ENCODE measurements around the gene ATP1A3.
A peak's percentile ranks its signal among the peaks of the same experiment; 100 is the strongest.
"Not testable (repeated sequence)": the region's sequence is repeated elsewhere in the genome, so short reads cannot be mapped to it uniquely, and the experiment has no call there.

ATP1A3 gene

DNA sequence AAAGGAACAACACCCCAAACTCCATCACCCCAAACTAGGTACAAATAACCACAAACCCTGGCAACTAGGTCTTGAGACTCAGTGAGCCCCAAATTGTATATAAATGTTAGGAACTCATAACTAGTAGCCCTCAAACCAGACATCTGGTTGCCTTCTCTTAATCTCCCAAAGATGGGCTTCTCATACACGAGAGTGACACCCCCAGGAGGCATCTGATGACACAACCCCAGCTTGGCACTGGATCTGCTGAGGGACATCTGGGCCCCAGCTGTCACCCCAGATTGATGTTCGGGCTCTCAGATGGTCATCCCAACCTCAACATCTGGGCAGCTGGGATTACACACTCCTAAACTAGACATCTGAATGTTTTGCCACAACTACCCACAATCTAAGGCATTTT, 49.7 kb downstream of the ATP1A3 start:
- no peak for DNase-seq

DNA sequence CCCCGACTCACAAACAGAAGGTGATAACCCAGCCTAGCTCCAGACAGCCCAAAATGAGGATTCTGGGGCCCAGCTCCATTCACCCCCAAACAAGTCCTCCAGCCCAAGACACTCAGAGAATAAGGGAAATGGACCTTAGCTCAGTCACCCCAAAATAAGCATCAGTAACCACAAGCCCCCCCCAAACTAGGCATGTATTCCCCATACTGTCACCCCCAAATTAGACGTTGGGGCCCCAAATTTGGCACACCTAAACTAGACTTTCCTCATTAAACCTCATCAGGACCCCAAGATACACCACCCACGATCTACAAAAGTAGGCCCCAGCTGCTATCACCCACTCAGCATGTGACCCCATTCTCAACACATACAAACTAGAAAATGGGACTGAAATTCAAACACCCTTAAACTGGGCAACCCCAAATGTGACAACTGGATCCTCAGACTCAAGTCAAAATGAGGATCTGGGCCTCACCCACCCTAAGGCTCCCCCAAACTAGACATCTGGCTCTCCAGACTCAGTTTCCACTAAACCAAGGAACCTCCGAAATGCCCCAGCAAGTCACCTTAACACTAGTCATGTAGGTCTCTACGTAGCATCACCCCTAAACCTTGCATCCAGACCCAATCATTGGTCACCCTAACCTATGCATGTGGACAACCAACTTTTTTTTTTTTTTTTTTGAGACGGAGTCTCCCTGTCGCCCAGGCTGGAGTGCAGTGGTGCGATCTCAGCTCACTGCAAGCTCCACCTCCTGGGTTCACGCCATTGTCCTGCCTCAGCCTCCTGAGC, 52.4 kb downstream of the ATP1A3 start:
- no peak for DNase-seq

DNA sequence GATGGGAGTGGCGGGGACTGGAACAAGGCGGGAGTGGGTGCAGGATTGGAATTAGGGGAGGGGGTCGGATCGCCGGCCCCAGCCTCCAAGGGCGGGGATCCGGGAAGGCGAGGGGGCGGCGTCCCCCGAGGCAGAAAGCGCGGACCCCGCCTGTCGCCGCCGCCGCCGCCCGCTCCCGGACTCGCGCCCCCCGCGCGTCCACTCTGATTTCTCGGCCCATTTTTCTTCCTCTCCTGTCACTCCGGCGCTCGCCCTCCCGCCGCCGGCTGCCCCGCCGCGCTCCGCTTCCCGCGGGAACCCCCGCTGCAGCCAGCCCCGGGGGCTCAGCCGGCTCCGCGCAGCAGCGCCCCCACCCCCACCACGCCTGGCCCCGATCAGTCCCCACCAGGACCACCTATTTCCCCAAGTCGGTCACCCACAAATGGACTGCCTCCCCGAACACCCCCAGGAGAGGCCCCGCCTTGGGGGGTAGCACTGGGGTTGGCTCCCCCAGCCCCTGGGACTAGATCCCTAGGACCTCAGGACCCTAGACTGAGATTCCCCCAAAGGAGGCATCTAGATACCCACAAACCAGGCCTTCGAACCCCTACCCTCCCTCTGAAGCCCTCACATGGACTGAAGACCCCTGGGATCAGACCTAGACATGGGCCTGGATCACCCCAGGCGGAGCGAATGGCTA, 53.2 kb downstream of the ATP1A3 start:
- no peak for DNase-seq

DNA sequence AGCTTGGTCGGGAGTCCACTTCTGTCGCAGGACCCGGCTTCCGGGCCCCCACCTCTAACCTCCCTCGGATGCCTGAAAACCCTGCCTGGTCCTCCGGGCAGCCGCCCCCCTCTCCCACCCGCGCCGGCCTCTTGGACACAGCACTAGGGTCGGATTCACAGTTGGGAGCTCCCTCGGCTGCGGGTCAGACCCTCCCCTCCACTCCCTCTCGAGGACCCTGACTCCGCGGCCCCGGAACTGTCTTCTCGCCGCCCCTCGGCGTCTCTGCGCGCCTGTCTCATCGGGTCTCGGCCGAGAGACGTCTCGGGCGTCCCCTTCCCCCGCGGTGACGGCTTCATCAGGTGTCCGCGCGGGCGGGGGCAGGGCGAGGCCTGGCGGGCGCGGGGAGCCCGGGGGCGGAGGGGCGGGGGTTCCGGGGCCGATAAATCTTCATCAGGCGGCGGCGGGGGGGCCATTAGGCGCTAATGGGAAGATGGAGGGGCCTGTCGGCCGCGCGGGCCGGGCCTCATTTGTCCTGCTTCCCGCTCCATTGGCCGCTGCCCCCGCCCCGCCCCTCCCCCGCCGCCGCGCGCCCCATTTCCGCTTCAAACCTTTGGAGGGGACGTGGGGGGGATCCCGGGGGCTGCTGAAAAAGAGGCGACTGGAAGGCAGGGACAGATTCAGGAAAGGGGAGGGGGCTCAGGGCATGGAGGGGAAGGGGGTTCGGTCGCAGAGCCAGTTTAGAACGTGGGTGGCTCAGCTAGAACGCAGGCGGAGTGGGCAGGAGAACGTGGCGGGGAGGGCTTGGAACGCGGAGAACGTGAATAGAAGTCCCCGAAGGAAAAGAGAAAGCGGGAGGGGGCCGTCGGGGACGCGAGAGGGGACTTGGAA, 53.9 kb downstream of the ATP1A3 start:
- peak in 1 of 2 experiments; percentile 61 for DNase-seq

DNA sequence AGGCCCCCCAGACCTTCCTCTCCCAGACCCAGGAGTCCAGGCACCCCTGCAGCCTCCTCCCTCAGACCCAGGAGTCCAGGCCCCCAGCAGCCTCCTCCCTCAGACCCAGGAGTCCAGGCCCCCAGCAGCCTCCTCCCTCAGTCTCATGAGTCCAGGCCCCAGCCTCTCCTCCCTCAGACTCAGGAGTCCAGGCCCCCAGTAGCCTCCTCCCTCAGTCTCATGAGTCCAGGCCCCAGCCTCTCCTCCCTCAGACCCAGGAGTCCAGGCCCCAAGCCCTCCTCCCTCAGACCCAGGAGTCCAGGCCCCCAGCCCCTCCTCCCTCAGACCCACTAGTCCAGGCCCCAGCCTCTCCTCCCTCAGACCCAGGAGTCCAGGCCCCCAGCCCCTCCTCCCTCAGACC, 54.8 kb downstream of the ATP1A3 start:
- DNase-seq: not testable (repeated sequence)

DNA sequence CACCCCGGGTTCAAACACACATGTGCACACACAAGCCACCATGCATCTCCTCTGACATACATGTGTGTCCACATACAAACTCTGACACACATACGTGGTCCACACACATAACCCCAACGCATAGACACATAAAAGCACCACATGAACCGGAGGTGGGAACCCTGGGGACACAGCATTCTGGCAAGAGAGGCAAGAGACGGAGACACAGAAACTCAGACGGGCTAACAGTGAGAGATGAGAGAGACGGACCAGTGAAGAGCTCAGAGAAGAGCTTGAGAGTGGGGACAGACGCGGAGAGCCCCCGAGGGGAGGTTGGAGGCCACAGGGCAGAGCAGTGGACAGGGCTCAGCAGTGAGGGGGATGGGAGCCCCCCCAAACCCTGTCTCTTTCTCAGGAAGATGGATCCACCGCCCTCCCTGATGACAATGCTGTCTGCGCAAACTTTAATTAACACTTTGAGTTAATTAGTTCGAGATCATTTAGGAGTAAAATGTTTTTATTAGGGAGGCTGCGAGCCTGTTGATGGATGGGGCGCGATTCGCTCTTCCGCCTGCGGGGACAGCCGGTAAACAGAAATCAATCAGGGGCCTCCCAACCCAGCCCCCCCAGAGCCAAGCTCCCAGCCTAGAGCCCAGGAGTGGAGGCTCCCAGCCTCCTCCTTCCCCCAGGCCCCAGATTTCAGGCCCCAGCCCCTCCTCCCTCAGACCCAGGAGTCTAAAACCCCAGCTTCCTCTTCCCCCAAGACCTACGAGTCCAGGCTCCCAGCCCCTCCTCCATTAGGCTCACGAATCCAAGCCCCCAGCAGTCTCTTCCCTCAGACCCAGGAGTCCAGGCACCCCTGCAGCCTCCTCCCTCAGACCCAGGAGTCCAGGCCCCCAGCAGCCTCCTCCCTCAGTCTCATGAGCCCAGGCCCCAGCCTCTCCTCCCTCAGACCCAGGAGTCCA, 56.2 kb downstream of the ATP1A3 start:
- peak in 1 of 2 experiments; percentile 57 for DNase-seq

DNA sequence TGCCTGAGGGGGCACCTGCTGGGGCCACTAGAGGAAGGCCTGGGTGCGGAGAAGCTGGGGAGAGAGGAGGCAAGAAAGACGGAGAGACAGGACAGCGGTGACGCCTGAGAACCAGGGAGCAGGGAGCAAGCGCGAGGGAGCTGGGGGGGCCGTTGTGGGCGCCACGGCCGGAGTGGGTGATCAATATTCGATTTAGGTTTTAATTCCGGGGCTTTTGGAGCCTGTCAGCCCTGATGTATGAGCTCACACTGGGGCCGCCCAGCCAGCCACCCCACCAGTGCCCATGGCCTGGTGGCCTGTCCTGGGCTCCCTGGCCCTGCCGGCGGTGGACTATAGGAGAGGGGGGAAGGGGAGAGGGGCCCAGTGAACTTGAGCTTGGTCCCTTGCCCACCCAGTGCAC, 57.1 kb downstream of the ATP1A3 start:
- DNase-seq: no peak

DNA sequence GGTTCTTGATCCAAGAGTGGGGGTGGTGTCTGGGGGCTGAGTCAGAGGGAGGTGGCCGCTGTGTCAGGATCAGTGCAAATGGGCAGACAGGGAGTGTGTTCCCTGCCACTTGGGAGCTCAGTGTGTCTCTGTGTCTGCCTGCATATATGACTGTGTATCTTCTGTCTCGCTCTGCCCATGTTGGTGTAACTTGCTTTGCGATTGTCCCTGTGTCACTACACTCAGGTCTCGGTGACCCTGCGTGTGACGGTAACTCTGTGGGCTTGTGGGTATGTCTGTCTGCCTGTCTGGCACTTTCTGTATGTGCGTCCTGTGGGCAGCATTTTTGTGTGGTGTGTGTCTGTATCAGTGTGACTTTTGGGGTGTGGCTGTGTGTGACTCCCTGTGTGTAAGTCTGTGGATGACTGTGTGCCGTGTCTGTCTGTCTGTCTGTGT, 57.6 kb downstream of the ATP1A3 start:
- no peak for DNase-seq

DNA sequence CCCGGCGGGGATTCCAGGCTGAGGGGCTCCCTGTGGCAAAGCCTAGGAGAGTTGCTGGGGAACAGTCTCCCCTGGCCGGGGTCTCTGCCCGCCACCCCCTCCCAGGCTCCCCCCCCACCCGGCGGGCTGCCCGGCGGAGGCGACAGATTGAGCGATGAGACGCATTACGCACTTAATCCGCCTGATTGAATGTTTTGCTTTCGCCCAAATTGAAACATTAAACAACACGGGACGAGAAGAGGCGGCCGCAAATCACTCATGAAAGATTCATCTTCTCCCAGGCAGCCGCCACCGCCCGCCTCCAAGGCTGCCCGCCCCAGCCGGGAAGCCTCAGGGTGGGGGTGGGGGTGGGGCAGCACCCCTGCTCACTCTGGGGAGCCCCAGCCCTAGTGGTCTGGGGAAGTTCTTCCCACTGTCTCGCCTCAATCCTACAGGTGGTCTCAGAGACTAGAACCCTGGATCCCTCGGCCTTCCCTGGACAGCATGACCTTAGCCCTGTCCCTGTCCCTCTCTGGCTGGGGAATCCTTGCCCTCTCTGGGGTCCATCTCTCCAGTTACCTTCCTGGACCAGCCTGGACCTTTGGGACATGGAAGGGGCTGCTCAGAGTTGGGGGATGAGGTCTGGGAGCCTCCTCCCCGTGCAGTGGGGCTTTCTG, 58.1 kb downstream of the ATP1A3 start:
- no peak for DNase-seq

DNA sequence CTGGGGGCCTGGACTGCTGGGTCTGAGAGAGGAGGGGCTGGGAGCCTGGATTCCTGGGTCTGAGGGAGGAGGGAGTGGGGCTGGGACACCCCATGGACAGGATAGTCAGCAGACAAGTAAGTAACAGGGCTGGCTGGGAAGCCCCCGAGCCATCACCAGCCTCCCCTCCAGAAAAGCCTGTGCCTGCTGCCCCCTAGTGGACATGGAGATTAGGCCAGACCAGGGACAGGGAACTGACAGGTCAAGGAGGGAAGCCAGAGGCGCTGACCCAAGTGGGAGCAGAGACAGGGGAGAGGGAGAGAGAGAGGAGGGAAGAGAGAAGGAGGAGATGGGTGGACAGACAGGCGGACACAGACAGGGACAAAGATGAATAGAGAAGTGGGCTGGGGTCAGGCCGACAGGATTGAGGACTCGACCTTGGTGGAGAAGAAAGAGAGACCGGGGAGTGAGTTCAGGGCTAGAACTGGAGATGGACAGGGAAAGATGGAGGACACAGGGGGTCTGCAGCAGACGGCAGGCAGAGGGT, 59.1 kb downstream of the ATP1A3 start:
- DNase-seq: peak; percentile 72 to 88

DNA sequence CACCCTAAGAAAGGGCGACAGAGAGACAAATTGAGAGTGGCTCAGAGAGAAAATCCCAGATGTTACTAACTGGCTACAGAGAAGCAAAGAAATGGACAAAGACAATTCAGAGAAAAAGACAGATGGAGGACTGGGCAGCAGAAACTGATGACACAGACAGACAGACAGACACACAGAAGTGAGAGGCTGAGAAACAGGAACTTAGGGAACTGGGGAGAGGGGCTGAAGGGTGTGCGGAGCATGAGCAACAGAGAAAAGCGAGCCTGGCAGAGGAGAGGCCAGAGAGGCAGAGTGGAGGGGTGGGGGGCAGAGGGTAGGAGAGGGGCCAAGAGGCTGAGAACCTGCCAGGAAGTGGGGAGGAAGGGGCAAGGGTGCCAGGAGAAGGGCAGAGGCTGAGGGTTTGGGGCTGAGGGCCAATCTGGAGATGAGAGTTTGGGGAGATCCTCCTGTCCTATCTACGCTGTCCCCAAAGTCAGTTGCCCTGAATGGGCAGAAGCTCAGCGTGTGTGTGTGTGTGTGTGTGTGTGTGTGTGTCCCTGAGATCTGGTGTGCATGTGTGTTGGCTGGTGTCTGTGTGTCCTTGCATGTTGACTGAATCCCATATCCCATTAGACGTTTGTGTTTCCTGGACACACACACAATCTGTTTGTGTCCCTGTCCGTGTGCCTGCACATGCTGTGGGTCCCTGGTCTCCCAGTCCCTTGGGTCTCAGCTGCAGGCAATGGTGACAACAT, 60.2 kb downstream of the ATP1A3 start:
- no peak for DNase-seq

DNA sequence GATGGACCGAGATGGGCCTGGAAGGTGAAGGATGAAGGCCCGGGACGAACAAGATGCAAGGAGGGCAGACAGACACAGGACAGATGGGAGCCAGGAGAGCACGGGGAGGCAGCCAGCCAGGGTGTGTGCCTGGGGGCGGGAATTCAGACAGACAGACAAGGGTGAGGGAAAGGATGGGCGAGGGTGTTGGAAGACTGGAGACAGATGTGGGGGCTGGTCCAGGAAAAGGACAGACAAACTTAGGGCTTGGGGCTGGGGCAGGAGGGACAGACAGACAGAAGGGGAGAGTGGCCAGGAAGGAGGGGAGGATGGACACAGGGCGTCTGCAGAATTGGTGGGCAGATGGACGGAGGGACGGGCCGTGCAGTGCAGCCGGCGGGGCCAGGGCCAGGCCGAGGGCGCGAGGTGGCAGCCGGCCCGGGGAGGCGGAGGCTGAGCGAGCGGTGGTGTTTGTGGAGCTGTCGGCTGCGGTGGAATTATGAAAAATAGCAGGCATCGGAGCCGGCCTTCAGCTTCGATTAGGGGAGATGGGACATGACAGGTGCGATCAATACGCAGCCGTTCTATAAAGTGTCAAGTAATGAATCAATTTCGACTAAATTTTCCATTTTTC, 61.2 kb downstream of the ATP1A3 start:
- peak in 1 of 2 experiments; percentile 66 for DNase-seq

DNA sequence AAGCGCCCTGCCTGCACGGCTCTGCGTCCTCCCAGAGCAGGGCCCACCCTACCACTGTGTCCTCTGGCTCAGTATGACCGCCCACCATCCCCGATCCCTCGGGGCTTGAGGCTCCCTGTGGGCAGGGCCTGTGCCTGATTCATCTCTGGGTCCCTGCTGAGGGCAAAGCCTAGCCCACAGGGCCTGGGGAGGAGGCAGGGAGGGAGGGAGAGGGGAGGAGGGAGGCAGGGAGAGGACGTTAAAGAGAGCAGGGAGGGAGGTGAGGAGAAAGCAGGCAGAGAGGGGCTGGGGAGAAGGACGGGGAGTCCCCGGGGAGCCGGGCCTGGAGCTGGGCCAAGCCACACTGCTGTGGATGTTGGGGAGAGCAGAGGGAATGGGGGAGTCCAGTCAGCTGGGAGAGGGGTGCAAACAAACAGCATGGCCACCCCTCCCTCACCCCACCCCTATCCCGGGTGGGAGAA, 61.7 kb downstream of the ATP1A3 start:
- no peak for DNase-seq

DNA sequence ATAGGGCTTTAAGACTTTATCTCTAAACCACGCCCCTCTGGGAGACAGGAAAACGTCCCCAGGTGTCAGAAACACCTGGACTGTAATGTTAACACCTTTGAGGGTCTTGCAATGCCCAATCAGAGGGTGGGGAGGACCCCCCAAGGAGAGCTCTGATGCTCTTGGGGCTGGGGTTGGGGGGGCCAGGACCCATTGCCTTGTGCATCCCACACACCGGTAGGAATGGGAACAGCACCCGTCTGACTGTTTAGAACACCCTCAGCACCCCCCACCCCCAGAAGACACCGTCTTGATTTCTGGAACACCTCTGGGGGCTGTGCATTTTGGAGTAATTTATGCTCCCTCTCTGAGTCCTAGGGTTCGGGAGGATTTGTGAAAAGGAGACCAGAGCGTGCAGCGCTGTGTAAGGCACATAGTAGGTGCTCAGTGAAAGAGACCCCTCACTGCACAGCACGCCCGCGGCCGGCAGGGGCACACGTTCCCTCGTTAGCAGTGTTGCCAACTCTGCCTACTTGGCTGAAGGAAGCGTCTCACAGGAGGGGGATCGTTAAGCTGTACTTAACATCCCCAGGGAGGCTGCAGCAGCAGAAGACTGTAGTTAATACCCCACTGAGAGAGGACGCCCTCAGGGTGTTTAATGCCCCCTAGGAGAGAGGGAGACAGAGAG, 63.0 kb downstream of the ATP1A3 start:
- DNase-seq: peak in 1 of 2 experiments; percentile 48

DNA sequence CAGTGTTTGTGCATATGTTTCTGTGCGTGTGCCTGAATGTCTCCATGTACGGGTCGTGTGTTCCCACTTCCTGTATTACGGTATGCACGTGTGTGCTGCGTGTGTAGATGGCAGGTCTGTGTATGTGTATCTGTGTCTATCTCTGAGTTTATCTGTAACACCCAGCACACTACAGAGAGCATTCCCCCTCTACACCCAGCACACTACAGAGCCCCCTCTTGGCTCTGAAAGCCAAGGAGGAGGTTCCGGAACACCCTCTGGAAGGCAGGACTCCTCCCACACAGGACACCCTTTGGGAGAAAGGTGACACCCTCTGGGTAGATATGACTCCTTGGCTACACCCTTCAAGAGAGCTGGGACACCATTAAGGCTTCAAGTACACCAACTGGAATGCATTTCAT, 63.7 kb downstream of the ATP1A3 start:
- no peak for DNase-seq

DNA sequence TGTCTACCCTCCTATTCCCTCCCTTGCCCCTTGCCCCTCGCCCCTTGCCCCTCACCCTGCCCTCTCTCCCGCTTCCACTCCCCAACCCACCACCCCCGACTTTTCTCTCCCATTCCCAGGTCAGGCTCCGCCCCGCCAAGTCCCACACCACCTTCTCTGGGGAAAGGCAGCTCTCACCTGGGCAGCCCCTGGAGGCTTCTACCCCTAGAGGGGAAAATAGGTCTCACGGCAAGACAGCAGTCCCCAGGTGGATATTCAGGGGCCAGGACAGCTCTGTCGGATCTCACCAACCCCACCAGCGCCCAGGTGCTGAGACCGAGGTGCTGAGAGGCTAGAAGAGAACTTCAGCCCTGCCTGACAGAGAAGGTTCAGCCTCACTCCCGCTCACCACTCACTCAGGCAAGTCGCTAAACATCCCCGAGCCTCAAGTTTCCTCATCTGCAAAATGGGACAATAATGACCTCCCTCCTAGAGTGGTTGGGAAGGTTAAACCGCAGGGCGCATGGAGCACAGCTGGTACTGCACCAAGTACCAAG, 64.4 kb downstream of the ATP1A3 start:
- no peak for DNase-seq

DNA sequence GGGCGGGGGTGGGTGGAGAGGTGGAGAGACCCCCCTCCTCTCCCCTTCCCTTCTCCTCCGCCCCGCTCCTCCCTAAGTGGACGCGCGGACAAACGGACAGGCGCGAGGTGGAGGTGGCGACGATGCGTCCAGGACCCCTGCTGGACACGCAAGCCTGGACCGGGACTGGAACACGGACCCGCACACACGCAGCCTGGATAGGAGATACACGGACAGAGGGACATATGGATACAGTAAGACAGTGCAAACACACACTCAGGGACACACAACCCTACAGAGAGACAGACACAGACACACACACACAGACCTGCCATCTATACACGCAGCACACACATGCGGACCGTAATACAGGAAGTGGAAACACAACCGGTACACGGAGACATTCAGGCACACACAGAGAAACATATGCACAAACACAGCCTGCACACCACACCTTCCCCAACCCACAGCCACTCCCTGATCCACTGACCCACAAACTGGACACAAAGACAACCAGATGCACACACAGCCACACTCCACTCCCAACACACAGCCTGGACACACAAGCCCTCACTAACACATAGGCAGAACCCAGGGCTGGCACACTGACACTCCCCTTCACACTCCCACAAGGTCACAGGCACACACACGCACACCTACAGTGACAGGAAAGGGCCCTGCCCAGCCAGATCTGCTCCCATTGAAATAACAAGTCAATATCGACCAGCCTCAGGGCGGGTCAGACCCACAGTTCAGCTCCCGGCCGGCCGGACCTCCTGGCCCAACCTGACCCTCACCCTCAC, 65.1 kb downstream of the ATP1A3 start:
- peak in 1 of 2 experiments; percentile 55 for DNase-seq

DNA sequence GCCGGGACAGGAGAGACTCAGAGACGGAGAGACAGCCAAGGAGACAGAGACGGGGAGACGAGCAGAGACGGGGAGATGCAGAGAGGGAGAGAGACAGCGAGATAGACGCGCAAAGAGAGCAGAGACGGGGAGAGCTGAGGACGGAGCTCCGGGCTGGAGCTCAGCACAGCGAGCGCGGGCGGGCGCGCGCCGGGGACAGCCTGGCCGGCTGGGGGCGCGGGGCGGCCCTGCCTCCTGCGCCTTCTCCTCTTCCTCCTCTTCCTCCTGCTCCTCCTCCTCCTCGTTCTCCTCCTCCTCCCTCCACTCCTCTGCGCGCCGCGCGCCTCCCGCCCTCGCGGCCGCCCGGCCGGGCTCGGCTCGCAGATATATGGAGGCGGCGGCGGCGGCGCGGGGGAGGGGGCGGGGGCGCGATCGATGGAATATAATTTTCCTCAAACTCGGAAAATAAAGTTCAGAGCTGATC, 65.8 kb downstream of the ATP1A3 start, which contains the start of gene ERFL:
Gene ERFL (minus strand): TSS at position 229 of the 463 bp plus-strand sequence. CDS start 15,530 bp downstream, outside the sequence.
- peak in 1 of 2 experiments; percentile 52 for DNase-seq
